Measurements from ENCODE around the gene ASXL1.

GRCh38 chr20:32439132-32439829 lies 81.2 kb downstream of the ASXL1 start:
- TF ChIP-seq CTCF (IDR thresholded peaks at IDR 0.05) (no peak), E2F6 (IDR thresholded peaks at IDR 0.05; ENCODE audit: borderline replicate concordance, low read depth) (no peak), BCL3 (IDR thresholded peaks at IDR 0.05) (no peak), POLR2A (IDR thresholded peaks at IDR 0.05; ENCODE audit: low read length) (no peak), PBX3 (IDR thresholded peaks at IDR 0.05) (no peak), HOXA7 (CRISPR knock-in tag; IDR thresholded peaks at IDR 0.05) (no peak), RFX5 (IDR thresholded peaks at IDR 0.05) (no peak), NPAS2 (CRISPR knock-in tag; IDR thresholded peaks at IDR 0.05; ENCODE audit: borderline replicate concordance) (no peak), KDM1A (IDR thresholded peaks at IDR 0.05; ENCODE audit: low read depth) (no peak), MAX (IDR thresholded peaks at IDR 0.05) (no peak), USF2 (IDR thresholded peaks at IDR 0.05) (no peak)
